Stimulated activated CD4-positive, alpha-beta T cell treated with anti-CD3 and anti-CD28 coated beads, Interleukin-12 subunit alpha, Interleukin-12 subunit beta, amount 100 ng/mL, for 24 hours (primary cell): ENCODE results near the gene CAMK1D.
"Not testable (repeated sequence)": the region's sequence is repeated elsewhere in the genome, so short reads cannot be mapped to it uniquely, and the experiment has no call there.

Experiments
- DNase-seq, 2 experiments: peaks; one replicate each; pipeline ENCODE4 v3.0.0-alpha.2; 2020; ENCODE audit warnings: low read depth in 2 of 2

The CAMK1D gene

DNA sequence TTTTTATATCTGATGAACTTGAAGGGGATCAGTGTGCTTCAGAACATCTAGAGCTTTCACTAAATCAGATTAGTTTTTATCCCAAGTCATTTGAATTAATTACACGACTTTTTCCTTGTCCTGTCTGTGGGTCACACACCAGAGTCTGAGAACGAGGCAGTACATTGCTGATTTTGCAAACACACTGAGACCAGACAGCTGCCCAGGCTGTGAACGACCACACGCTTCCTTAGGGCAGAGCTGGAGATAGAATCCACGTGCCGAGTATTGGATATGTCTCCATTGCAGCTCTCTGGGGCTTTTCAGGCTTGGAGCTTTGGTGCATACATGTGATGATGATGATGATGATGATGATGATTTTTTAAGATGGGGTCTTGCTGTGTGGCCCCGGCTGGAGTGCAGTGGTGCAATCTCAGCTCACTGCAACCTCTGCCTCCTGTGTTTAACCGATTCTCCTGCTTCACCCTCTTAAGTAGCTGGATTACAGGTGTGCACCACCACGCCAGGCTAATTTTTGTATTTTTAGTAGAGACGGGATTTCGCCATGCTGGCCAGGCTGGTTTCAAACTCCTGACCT lies 81.1 kb downstream of the CAMK1D start:
- no peak for DNase-seq

DNA sequence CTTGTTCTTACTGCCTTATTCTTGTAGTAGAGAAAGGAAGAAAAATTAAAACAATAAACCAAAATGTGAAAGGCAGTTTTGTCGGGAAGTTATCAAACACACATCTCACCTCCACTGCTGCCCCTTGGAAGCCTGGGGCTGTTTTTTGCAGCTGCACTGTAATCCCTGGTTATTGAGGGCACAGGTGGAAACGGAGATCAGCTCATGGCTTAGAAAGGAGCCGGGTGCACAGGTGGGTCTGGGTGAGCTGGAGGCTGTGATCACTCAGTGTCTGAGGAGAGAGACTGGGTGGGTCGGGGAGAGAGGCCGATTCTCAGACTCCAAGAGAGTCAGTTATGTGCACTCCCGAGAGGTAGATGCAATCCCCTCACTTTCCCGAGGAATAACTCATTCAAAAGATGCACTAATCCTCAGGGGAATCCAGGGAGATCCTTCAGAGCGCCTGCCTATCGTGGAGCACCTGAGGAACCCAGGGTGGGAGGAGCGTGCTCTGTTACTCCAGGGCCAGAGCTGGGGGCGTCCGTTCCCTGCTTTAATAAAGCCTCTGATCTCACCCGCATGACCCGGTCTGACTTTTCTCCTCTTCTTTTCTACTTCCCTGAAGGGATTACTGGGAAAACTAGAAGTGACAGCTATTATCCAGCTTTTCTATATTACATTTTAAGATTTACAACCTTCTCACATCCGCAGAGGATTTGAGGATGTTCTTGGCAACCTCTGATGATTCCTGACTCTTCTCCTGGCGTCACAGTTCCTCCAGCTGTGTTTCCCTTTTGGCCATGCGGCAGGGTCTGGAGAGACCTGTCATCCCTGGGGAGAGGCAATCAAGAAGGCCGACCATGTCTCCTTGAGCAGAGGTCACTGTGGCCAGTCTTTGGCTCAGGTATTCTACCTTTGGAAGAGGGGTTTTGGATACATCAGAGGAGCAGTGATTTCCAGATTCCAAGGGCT lies 82.1 kb downstream of the CAMK1D start:
- no peak for DNase-seq

DNA sequence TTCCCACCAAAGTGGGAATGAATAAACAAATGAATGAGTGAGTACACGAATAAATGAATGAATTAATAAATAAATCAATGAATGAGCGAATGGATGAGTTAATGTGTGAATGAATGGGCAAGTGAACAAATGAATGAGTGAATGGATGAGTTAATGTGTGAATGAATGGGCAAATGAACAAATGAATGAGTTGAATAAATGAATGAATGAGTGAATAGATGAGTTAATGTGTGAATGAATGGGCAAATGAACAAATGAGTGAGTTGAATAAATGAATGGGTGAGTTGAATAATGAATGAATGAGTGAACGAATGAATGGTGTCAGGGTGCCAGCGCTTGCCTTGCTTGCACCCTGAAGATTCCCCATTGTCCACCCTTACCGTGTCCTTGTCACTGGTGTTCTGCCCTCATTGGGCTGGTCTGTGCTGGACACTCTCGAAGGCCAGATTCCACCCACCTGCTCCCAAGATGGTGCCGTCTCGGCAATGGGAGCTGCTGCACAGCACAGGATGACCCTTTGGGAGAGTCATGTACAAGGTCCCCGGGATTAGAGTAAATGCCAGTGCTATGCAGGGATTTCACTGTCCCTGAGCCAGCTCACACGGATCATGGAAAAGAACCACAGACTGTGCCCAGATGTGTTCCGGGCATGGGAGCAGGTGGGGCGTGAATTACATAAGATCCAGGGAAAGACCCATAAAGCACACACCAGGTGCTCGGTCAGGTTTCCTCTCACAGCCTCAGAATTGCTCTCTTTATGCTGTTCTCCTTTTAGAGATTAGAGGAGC lies 83.2 kb downstream of the CAMK1D start:
- DNase-seq: no peak

DNA sequence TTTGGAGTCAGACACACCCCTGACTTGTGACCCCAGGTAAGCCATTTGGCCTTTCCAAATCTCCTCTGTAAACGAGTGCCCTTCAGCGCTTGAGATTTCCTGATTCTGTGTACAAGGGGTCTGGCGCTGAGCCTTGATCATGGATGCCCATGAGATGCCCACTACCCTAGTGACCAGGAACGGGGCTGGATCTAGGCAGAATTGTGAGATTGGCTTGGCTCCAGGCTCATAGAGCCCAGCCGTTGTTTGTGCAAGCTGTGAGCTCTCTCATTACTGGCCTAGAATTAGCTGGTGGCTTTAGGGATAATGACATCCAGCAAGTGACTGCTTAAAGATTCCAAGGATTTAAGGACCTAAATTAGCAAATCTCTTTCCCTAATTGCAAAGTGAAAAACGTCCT lies 84.9 kb downstream of the CAMK1D start:
- DNase-seq: no peak

DNA sequence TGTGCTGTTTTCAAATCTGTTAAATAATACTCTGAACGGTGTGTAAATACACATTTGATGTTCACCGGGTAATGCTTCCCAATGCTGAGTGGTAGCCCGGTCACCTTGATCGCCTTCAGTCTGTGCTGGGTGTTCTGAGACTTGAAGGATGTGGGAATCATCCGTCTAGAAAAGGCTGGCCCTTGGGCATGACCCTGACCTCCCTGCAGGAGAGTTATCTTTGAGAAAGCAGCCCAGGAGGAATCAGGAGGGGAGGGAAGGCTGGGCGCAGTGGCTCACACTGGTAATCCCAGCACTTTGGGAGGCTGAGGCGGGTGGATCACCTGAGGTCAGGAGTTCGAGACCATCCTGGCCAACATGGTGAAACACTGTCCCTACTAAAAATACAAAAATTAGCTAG lies 85.3 kb downstream of the CAMK1D start:
- not testable (repeated sequence) for DNase-seq

DNA sequence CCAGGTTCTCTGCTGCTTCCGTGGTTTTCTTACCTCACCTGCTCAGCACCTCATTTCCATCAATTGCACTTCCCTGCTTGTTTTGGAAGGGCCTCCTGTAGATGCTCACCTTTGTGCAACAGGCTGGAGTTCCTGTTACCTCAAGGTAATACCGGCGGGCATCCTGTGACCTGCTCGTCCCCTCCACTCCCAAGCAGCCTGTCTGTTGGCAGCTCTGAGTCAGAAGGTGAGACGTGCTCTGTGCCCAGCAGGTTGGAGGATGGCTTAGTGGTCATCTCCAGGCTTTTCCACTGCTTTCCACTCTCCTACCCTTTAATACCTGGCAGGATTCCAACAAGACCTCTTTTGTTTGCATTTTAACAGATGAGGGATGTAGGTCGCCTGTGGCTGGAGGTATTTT lies 86.0 kb downstream of the CAMK1D start:
- DNase-seq: no peak

DNA sequence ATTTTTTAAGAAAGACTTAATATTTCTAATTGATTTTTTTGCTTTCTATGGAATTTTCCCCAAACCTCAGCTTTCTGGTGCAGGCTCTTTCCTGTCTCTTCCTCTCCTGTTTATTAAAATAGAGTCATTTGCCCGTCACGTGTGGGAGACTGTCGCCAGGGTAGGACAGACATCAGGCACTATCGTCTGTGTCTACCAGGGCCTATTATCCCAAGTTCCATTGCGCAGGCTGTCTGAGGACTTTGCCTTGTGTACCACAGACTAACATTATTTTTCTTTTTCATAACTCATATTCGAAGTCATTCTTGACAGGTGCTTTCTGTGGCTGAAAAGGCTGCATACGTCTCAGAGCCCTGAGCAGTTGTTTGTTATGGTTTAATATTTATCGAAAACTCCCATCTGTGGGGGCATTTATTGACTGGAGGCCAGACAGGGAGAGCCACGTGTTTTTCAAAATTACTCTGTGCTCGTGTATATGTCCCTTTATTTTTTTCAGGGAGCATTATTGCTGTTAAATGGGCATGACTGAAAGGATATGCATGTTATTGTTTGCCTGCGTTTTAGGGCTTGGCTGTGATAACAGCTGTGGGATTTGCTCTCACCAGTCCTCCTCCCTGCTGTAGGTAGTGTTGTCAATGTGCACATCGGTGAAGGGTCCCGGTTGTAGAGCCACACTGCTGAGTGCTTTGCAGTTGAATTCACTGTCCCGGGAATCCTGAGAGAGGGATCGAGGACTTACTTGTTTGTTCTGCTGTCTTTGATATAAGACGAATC lies 89.8 kb downstream of the CAMK1D start:
- DNase-seq: no peak

DNA sequence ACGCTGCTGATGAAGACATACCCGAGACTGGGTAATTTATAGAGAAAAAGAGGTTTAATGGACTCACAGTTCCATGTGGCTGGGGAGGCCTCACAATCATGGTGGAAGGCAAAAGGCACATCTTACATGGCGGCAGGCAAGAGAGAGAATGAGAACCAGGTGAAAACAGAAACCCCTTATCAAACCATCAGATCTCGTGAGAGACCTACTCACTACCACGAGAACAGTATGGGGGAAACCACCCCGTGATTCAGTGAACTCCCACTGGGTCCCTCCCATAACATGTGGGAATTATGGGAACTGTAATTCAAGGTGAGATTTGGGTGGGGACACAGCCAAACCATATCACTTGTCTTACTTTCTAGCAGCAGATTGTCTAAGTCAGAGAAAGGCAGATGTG lies 90.4 kb downstream of the CAMK1D start:
- not testable (repeated sequence) for DNase-seq

DNA sequence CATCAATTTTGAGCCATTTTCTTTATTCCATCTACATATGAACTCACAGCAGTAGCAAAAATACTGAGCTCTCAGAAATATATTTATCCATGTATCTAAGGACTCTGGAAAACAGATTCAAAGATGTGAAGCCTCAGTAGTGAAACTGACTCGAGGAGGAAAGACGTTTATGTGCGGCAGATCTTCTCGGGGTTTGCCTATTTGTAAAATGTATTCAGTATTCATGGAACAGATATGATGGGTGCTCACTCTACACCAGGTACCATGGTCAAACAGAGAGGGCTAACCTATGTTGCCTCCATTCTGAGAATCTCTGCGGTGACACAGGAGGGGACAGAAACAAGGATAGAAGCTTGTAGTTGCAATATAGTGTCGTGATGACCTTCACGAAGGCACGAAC lies 93.7 kb downstream of the CAMK1D start:
- DNase-seq: no peak

DNA sequence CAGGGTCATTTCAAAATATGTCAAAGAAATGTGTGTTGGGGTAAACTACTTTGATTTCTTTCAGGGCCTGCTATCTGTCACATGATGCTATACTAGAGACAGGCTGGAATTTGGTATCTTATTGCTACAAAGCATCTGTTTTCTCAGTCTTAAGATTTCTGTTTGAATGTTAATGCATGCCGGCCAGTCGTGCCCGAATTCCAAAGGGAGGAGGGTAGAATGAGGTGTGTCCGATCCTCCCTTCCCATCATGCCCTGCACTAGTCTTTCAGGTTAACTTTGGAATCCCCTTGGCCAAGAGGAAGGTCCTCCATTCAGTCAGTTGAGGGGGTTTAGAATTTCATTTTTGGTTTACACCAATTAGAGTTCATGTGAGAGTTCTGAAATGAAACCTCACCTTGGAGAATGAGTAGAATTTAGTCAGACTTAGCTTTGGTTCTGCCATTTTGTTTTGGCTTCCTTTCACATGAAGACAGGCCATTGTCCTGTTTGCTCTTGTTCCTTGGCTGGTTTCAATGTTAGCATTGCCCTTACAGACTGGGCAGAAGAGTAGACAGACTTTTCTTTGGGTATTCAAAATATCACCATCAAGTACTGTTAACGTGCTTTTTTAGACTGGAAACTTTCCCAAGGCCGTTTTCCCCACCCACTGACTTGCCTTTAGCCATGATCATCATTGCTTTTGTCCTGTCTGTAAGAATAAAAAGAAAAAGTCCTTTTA lies 95.8 kb downstream of the CAMK1D start:
- no peak for DNase-seq

DNA sequence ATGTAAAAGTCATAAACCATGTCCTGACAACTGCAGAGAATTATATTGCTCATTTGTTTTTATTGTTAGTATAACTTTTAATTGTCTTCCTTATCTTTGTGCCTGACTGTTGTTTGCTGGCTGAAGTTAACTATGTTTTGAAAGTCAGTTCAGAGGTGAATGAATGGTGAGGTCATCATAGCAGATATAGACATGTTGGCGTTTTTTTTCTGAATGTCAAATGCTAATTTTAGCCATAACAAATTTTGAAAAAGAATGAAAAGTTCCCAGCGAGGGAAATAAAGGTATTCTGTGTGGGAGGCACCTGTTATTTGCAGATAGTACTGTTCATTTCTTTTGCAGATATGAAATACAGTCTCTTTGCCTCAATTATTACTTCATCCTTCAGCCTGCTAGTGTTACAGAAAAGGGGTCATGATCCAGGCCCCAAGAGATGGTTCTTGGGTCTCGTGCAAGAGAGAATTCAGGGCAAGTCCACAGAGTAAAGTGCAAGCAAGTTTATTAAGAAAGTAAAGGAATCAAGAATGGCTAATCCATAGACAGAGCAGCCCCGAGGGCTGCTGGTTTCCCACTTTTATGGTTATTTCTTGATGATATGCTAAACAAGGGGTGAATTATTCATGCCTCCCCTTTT lies 96.5 kb downstream of the CAMK1D start:
- DNase-seq: no peak

DNA sequence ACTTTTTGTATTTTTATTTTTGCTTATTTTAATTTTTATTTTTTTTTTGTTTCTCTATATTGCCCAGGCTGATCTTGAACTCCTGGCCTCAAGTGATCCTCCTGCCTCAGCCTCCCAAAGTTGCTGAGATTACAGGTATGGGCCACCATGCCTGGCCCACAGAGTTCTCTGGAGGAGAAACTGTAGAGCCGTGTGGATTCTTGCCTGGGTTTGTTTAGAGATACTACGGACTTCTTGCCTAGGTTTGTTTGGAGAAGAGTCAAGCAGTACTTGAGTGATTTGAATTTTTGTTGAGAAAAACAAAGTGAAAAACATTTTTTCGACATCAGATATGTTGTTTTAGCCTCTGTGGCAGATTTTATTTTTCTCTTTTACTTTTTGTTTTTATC lies 99.0 kb downstream of the CAMK1D start:
- DNase-seq: no peak

DNA sequence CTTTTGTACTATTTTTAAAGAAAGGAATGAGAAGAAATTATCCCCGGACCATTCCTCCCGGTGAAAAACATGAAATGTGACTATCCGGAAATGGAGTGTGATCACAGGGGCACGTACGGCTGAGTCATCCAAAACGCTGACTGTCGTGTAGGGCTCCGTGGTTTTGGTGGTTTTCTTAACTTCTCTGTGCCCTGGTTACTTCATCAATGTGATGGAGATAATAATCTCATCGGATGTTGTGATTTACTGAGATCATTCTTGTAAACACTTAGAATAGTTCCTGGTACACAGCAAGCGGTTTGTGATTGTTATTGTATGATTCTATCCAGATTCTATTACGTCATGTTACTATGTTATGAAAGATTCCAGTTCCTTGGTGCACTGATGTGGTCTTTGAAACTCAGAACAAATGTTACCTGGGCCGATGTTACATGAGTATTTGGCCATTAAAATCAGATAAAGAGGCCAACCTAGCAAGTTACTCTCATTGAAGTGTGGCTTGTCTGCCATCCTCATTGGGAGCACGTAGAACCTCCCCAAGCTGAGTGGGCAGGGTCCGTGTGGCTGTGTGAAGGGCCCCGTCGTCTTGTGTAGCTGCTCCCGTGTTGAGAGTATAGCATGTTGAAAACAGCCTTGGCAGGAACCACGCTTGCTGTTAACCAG lies 99.5 kb downstream of the CAMK1D start:
- peak; percentile 45 to 55 for DNase-seq

DNA sequence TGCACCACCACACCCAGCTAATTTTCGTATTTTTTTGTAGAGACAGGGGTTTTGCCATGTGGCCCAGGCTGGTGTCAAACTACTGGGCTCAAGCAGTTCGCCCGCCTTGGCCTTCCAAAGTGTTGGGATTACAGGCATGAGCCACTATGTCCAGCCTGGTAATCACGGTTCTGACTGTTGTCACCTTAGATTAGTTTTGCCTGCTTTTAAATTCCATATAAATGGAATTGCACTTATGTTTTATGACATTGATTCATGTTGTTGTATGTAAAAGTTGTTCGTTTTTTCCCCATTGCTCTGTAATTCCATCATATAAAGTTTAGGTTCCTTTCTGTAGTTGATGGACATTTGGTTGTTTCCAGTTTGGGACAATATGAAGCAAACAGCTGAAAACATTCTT lies 106.0 kb downstream of the CAMK1D start:
- DNase-seq: no peak

DNA sequence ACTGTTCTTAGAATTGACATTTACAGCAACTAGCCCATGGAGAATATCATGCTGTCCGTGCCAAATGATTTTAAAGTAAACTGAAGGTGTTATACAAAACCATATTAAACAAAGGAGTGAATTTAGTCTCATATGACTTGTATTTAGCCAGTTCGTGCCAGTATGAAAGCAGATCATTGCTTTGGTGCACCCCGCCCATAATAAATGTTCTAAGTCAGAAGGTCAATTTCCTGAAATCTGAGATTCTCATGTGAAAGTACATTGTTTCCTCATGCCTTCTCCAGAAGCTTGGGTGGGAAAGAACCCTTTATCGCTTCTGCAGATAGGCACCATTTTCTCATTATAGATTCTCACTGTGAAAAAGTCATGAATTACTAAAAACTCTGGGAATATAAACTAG lies 106.4 kb downstream of the CAMK1D start:
- DNase-seq: no peak

DNA sequence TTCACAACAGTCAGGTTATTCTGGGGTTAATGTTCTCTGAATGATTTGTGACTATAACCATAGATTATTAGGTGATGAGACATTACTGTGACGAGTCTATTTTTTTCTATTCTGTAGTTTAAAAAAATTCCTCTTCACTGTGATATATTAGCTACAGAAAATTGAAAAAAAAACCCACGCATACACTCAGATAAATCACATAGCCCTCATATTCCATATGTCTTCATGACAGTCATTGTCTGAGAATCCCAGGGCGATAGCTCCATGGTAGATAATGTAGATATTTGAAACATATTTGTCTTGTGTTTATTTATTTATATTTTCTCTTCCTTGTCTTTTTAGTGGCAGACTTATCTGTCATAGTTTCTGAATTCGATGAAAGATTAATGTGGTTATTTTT lies 110.0 kb downstream of the CAMK1D start:
- DNase-seq: no peak

DNA sequence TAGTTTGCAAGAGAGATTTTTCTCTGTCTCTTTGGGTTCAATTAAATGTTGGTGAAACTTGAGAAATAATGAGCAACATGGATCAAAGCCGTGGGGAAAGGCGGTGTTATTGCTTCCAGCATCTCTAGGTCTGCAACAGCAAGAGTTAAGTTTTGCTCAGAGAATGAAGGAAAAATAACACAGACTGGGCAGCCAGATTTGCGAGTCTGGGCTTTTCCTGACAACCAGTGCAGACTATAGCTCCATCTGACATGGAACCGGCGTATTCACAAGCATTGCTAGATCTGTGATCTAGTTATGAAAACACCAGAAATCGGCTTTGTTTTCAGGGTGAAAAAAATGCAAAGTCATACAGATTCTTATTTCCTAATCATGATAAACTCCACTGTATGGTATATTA lies 110.4 kb downstream of the CAMK1D start:
- no peak for DNase-seq

DNA sequence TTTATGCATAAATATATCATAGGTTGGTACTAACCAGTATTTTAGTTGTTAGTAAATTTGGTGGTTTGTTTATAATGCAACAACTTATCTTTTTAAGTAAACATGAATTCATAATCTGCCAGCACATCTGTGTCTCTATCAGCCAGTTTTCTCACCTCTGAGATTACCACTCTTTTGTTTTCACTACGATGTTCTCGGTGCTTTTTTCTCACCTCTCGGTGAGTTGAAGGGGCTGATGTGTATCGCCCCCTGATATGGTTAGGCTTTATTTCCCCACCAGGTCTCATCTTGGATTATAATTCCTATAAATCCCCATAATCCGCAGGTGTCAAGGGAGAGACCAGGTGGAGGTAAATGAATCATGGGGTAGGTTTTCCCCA lies 114.1 kb downstream of the CAMK1D start:
- no peak for DNase-seq

DNA sequence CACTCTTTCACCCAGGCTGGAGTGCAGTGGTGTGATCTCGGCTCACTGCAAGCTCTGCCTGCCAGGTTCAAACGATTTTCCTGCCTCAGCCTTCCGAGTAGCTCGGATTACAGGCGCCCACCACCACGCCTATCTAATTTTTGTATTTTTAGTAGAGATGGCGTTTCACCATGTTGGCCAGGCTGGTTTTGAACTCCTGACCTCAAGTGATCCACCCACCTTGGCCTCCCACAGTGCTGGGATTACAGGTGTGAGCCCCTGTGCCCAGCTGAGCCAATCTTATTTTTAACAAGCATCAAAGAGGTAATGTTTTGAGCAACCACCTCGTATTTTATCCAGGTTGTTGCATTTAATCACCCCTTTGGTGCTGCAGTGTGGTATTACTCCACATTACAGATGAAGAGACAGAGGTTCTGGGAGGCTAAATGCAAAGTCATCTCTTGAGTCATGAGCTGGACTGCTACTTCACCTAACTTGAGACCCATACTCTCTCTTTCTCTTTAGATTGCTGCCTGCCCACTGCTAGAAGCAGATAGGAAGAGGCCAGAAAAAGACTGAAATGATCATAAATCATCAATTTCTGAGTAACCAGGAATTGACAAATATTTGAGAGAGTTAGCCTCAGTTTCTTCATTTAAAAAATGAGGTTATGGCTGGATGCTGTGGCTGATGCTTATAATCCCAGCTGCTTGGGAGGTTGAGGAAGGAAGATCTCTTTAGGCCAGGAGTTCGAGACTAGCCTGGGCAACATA lies 116.2 kb downstream of the CAMK1D start:
- DNase-seq: no peak
